ENCODE measurements around the gene REG1B.
"Not testable (repeated sequence)": the region's sequence is repeated elsewhere in the genome, so short reads cannot be mapped to it uniquely, and the experiment has no call there.

The REG1B gene

GRCh38 chr2:79083597-79084251 is 4.1 kb downstream of the REG1B start:
- DNase-seq: no peak

GRCh38 chr2:79082987-79083386 is 4.8 kb downstream of the REG1B start:
- DNase-seq: no peak

GRCh38 chr2:79071078-79071477 is 16.7 kb downstream of the REG1B start:
- no peak for DNase-seq

- no peak for DNase-seq
These were observed 22.6 kb downstream of the REG1B start for GRCh38 chr2:79065201-79065600.

- not testable (repeated sequence) for DNase-seq
These were observed 33.0 kb downstream of the REG1B start for GRCh38 chr2:79054769-79055168.

- not testable (repeated sequence) for DNase-seq
These were observed 34.3 kb downstream of the REG1B start for GRCh38 chr2:79053486-79053885.

GRCh38 chr2:79041032-79041448 is 46.8 kb downstream of the REG1B start:
- DNase-seq: no peak

- DNase-seq: no peak
These were observed 47.8 kb downstream of the REG1B start for GRCh38 chr2:79039944-79040343.
